GM18868 (cell line): Measurements from ENCODE around the gene KLF2.
"Not testable (repeated sequence)": the region's sequence is repeated elsewhere in the genome, so short reads cannot be mapped to it uniquely, and the experiment has no call there.

Source experiments
- ATAC-seq: cut with Tn5 transposase; IDR thresholded peaks from one replicate; pipeline ENCODE4 v1.9.1; 2021; ENCODE audit warnings: mild to moderate bottlenecking, moderate library complexity; ENCODE audit not compliant: unreplicated experiment

The KLF2 gene

DNA sequence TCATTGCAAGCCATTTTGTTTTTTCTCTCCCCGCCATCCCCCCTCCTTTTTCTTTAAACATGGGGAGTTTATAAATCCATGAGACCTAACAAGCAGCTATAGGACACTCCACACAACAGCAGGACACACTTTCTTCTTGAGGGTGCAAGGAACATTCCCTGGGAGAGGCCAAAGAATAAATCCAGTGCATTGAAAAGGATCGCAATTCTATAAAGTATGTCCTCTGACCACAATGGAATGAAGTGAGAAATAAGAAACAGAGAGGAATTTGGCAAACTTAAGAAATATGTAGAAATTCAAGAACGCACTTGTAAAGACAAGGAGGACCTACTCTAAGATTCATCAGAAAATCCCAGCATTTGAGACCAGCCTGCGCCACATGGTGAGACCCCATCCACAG, 11.9 kb downstream of the KLF2 start:
- no peak for ATAC-seq

DNA sequence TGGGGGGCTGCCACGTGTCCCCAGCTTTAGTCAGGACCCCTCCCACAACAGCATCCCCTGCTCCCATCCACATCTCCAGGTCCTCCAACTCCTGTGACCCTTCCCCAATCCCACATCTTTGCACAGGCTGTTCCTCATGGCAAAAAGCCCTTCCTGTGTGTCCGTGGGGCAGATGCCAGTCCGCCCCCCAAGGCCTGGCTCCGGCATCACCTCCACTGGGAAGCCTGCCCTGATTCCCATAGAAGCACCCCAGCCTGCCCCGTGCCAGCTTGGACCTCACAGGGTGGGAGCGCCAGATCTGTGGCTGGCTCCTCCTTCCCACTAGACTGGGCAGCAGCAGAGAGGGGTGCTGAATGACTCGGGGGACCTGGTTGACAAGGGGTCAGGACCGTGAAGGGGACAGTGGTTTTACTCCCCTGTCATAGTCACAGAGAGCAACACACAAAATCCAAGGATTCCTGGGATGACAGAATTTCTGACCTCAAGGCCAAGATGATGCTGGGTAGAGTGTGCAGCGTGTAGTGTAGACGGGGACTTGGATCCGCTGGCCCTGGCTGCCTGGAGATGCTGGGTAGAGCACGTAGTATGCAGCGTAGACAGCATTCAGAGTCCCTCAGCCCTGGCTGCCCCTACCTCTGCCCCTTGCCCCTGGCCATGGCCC, 13.3 kb downstream of the KLF2 start:
- ATAC-seq = no peak

DNA sequence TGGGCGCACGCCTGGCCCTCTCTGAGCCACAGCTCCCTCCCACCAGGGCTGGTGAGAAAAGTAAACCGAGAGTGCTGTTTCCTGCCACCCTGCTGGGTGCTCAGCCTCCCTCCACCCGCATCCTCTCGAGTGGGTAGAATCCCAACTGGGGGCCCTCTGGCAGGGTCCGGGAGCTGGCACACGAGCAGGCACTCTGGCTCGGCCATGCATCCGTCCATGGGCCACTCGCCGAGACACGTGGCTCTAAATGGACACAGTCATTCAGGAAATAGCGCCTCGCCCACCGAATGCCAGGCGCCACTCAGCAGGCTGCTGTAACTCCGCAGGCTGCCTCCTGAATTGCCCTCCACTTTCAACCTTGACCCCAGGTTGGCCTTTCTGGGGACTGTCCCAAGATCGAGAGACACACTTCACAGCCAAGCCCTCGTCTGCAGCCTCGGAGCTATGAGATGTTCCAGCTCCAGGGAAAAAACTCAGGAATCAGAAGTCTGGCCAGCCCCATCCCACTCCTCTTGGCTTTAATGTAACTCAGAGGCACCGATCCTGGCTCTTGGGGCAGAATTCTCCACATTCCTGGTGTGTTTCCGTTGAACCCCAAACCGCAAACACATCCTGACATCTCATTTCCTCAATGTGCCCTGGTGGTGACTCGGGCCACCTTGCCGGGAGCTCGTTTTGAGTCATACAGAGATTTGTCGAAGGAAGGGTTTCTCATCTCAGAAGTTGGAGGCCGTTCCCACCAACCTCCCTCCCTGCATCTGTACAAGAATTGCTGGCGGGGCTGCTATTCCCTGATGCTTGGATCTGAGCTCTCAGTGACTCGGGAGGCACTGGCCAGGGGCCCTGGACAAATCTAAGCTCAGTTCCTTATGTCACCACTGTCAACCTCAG, 14.1 kb downstream of the KLF2 start:
- ATAC-seq = no peak

DNA sequence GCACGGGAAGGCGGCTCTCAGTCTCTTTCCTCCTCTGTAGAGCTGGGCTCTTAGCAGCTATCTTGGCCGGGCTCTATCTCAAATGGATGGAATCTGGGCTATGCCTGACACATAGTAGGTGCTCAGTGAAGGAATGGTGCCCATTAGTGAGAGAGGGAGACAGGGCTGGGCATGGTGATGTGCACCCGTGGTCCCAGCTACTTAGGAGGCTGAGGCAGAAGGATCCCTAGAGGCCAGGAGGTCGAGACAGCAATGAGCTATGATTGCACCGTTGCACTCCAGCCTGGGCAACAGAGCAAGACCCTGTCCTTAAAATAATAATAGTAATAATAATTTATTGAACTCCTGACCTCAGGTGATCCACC, 14.7 kb downstream of the KLF2 start:
- ATAC-seq = no peak

DNA sequence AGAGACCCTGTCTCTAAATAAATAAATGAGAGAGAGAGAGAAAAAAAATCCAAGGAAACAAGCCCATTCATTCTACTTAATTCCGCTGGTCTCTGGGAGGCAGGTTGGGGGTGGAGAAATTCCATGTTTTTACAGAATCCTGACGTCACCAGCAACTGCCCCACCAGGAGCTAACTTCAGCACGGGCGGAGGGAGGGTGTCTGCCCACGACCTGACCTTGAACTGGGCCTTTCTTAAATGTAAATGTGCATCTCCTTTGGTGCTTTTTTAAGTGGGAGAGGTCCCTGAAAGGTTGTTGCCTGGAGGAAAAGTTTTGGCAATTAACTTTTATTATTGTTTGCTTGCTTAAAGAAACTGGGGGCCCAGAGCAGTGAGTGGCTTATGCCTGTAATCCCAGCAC, 15.5 kb downstream of the KLF2 start:
- ATAC-seq = no peak

DNA sequence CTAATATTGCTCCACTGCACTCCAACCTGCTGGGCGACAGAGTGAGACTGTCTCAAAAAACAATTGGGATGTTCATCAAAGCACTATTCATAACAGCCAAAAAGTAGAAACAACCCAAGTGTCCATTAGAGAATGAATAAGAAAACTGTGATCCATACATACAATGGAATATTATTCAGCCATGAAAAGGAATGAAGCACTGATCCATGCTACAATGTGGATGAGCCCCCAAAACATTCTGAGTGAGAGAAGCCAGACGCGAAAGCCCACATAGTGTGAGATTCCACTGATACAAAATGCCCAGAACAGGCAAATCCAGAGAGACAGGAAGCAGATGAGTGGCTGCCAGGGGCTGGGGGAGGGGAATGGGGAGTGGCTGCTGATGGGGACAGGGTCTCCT, 16.0 kb downstream of the KLF2 start:
- ATAC-seq = no peak

DNA sequence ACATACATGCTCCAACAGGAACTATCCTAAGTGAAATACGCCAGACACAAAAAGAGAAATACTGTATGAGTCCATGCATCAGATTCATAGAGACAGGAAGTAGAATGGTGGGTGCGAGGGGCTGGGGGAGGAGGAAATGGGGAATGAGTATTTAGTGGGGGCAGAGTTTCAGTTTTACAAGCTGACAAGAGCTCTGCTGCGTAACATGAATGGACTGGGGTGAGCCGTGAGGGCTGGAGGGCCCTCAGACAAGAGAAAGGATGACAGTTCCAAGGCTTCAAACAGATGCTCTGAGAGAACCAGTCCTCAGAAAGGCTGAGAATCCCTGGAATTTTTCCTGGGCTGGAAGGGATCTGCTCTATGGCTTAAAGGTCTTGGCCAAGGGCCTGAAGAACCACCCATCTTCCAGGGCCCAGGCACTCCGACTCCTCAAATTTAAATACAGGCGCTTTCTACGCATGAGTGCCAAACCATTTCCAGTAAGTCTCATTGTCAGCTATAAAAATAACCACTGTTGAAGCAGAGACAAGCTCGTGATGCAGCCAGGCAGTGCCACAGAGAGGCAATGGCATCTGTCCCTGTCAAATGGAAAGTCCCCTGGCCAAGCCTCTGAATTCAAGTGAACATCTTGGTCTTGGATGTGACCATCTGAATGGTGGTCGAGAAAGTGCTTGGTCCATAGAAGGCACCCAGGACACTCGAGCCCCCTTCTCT, 17.5 kb downstream of the KLF2 start:
- peak; percentile 65 for ATAC-seq

DNA sequence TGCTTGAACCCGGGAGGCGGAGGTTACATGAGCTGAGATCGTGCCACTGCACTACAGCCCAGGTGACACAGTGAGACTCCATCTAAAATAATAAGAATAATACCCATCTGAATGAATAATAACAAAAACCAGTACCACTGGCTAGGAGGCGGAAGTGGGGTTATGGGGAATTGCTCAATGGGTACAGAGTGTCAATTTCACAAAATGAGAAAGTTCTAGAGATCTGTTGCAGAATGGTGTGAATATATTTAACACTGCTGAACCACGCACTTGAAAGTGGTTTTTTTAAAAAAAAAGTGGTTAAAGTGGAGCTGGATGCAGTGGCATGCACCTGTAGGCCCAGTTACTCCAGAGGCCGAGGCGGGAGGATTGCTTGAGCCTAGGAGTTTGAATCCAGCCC, 18.5 kb downstream of the KLF2 start:
- no peak for ATAC-seq

DNA sequence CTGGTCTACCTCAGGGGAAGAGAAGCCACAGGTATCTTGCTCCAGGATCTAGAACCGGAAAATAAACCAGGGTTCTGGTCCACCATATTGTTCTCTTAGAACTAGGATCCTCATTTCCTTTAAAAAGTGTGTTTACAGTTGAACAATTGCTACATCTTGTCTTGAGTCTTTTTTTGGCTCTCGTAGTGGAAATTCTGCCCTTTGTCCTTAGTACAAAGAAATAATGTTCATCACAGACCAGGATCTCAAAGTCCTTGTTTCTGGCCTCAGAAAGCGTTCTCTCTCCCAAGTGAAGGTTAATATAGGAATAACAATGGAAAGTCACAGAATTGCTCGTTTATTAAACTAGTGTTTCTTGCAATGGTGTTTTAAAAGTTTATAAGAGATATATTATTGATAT, 20.8 kb downstream of the KLF2 start:
- ATAC-seq = no peak

DNA sequence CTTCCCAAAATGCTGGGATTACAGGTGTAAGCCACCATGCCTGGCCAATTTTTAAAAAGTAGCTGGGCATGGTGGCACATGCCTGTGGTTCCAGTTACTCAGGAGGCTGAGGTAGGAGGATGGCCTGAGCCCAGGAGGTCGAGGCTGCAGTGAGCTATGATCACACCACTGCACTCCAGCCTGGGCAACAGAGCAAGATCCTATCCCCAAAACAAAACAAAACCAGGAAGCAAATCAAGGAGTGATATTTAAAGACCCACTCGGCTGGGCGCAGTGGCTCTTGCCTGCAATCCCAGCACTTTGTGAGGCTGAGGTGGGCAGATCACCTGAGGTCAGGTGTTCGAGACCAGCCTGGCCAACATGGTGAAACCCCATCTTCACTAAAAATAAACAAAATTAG, 22.5 kb downstream of the KLF2 start:
- ATAC-seq = not testable (repeated sequence)

DNA sequence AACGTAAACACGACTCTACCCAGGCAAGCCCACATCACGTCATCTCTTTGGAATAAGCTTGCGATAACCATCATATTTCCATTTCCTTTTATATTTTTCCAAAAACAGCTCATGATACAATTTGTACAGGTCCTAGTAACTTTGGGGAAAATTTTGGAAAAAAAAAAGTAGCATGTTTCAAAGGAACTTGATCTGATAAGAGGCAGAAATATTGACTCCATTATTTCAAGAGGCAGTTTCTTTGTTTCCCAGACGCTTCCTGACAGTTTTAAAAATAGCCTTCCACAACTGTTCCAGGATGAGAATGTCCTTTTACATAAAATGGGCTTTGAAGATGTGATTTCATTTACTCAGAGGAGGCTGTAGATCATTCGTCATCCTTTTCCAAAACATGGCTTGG, 23.1 kb downstream of the KLF2 start:
- no peak for ATAC-seq

DNA sequence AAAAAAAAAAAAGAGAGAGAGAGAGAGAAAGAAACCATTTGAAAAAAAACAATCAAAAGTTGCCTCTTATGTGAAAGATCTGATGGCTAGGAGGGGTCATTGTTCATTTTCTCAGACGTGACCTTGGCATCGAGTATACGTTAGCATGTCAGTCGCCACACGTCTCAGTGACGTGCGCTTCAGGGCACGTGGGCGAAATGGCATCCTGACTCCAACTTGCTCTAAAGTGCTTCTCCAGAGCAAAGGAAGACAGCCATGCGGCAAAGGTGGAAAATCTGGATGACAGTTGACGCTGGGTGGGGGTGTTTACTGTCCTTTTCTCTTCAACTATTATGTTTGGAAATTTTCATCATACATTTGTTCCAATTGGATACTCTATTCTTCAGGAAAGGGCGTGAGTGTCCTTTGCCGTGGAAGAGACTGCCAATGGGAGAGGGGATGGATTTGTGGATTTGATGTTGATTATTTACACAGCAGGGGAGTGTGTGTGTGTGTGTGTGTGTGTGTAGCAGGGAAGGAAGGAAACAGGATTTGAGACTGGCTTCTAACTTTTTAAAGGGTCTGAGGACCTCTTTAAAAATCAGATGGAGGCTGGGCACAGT, 25.0 kb downstream of the KLF2 start:
- no peak for ATAC-seq

DNA sequence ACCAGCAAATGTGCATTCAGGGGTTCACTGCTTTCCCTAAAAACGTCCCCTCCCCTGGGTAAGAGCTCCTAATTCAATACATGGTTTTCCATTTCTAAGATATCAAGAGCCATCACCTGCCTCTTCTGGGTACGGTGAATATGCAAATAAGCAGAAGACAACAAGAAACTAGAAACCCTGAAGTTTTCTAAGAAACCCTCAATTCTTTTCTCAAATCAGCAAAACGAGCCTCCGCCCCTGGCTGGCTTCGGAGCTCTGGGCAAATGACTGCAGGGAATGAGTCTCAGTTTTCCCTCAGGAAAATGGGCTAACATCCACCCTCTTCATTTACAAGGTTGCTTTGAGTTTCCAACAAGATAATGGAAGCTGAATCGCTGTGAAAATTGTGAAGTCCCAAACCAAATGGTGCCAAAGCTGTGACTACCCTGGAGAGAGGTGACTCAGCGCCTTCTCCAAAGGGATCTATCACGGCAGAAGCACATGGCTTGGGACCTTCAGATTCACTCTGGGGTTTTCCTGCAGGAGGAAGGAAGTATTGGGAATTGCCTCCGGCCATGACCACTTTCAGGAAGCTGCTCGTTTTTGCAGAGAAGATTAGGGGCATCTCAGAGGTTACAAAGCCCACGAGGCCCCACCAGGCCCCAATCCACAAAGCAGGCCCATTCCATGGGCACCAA, 26.6 kb downstream of the KLF2 start:
- ATAC-seq = no peak

DNA sequence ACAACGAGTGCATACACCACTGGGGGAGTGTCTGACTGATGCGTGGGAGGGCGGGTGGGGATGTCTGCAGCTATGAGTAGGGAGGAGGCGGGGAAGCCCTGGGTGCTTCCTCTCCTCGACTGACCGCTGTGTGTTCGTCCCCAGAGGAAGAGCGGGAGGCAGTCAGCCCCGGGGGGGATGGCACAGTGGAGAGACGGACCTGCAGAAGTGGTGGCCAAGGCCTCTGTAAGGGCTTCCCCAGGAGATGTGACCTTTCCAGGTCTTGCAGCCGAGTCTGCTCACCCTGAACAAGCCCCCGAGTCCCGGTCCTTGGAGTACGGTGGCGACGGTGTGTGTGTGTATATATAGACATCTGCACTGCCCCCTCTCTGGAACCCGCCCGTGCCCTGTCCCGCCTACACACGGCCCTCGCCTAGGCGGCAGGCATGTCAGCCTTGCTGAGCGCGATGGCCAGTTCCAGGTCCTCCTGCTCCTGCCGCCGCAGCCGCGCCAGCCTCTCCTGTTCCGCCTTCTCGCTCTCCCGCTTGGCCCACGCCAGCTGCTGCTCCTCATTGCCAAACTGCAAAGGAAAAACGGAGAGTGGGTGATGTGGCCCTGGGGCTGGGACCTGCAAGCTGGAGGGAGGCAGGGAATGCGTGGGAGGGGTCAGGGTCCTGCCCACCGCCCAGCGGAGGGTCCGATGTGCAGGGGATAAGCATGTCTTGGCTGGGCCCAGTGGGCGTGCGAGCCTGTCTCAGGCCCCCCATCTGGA, 30.8 kb downstream of the KLF2 start:
- no peak for ATAC-seq

DNA sequence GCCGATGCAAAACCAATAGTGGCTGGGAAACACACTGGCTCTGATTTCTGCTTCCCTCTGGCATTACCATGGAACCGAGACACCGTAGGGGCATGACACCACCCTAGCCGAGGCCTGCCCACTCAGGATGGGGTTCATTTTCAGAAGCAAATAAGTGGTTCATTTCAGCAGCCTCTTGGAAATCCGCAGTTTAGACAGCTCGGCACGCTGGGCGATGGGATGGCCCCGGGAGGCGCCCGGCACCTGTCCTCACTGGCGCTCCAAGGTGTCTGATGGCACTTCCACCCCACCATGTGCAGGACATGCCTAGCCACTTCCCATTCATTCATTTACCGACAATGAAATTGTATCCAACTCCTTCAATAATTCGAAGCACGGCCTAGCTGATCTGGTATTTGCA, 33.8 kb downstream of the KLF2 start:
- ATAC-seq = no peak

DNA sequence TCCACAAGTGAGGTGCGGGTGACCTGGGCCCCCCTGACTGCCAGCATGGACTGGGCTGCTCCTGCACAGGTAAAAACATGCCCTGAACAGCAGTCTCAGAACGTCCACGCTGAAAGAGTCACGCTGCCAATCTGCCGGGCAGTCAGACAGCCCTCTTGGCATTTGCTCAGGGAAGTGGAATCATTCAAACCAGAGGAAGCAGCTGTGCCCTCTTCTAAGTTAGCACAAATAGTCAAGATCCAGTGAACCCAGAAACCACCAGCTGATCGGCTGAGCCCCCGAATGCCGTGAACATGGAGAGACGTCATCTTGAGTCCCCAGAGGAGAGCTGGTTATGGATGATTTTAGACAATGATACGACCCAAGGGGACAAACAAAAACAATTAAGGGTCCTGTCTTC, 34.4 kb downstream of the KLF2 start:
- no peak for ATAC-seq

DNA sequence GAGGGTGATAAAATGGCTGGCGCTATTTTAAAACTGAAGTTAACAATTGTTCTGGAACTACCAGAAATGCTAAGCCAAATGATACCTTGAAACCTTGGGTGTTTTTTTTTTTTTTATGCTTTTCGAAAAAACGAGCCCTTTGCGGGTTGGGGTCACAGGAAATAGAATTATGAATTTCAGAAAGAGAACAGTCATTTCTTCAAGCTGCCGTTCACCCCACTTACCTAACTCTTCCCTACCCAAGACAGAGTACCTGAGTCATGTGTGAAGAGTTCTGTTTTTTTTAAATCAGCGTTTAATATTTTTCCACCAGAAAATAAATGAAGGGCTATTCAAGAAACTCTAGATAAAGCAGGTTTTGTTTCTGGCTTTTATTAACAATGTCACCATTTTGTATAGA, 35.3 kb downstream of the KLF2 start:
- no peak for ATAC-seq

DNA sequence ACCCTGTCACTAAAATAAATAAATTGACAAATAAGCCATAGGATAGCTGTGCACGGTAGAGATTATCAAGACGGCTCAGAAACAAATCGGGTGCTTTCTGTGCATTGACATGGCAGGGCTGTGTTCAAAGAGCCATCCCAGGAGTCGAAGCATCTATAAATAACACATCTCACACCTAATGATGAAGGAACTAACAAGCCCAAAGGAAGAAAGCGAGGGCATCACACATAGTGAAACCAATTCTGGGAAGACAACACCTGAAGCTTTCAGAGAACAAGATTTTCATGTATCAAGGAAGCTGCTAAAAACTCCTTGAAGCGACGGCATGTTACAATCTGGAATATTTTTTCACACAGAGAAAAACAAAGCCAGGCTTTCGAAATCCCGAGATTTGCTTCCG, 36.1 kb downstream of the KLF2 start:
- no peak for ATAC-seq

DNA sequence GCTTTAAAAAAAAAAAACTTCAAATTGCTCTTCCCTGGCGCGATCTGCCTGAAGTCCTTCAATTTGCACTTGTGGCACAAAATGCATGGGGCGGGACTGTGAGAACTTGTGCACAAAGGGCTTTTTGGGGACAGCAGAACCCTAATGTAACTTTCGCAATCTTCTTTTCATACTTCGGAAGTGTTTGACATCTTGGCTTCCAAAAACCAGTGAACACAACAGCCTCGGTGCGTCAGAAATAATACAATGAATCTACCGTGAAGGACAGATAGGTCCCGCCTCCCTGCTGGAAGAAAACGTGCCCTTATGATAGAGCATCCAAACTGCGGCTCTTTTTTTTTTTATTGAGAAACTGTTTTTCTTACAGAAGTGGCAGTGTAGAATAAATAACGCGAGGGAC, 36.6 kb downstream of the KLF2 start:
- ATAC-seq = no peak

DNA sequence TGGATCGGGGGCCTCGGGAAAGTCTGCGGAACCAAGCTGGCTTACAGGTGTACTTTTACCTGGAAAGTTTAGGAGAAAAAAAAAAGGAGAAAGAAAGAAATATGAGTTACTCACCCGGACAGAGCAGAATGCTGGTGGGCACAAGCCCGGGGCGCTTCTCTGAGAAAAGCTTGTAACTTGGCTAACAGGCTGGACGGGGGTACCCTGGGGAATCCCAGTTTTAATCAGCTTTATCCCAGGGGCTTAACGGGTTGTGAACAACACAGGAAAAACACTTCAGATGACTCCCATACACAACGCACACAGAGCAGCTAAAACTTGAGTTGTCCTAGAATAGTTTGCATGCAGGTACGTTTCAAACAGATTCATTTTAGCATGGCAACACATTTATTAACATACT, 37.3 kb downstream of the KLF2 start:
- no peak for ATAC-seq
